NCI-H2227 (cell line): ENCODE data around the gene SH3BGRL2.
"Not testable (repeated sequence)": the region's sequence is repeated elsewhere in the genome, so short reads cannot be mapped to it uniquely, and the experiment has no call there.

Experiments used
- DNase-seq: peaks from one replicate; lab custom pipeline; 2025; ENCODE audit not compliant: unreplicated experiment; lab: John Stamatoyannopoulos, UW

SH3BGRL2 gene

GRCh38 chr6:79648328-79648727, 17.2 kb downstream of the SH3BGRL2 start:
- no peak for DNase-seq

- DNase-seq, result no peak
Measured at GRCh38 chr6:79649016-79649415, 17.9 kb downstream of the SH3BGRL2 start.

GRCh38 chr6:79650950-79651349, 19.8 kb downstream of the SH3BGRL2 start:
- DNase-seq, result no peak

GRCh38 chr6:79656134-79656533, 25.0 kb downstream of the SH3BGRL2 start:
- DNase-seq, result no peak

GRCh38 chr6:79657238-79657637, 26.1 kb downstream of the SH3BGRL2 start:
- no peak for DNase-seq

- DNase-seq, result not testable (repeated sequence)
Measured at GRCh38 chr6:79663655-79664054, 32.5 kb downstream of the SH3BGRL2 start.

GRCh38 chr6:79665725-79666551, 34.8 kb downstream of the SH3BGRL2 start:
- no peak for DNase-seq

GRCh38 chr6:79666634-79667033, 35.5 kb downstream of the SH3BGRL2 start:
- DNase-seq, result no peak

- DNase-seq, result no peak
Measured at GRCh38 chr6:79668381-79668780, 37.3 kb downstream of the SH3BGRL2 start.

GRCh38 chr6:79669766-79670165, 38.6 kb downstream of the SH3BGRL2 start:
- DNase-seq, result no peak

GRCh38 chr6:79670789-79671188, 39.7 kb downstream of the SH3BGRL2 start:
- no peak for DNase-seq

- DNase-seq, result no peak
Measured at GRCh38 chr6:79671600-79672266, 40.6 kb downstream of the SH3BGRL2 start.

GRCh38 chr6:79672631-79673111, 41.5 kb downstream of the SH3BGRL2 start:
- DNase-seq, result no peak

- no peak for DNase-seq
Measured at GRCh38 chr6:79673947-79674346, 42.8 kb downstream of the SH3BGRL2 start.

GRCh38 chr6:79676785-79677736, 45.9 kb downstream of the SH3BGRL2 start:
- no peak for DNase-seq

GRCh38 chr6:79682682-79683081, 51.6 kb downstream of the SH3BGRL2 start:
- DNase-seq, result not testable (repeated sequence)

GRCh38 chr6:79684876-79685275, 53.7 kb downstream of the SH3BGRL2 start:
- DNase-seq, result no peak

GRCh38 chr6:79686707-79687309, 55.7 kb downstream of the SH3BGRL2 start:
- DNase-seq, result no peak

GRCh38 chr6:79687759-79688158, 56.6 kb downstream of the SH3BGRL2 start:
- DNase-seq, result peak; percentile 4

- no peak for DNase-seq
Measured at GRCh38 chr6:79694156-79694555, 63.0 kb downstream of the SH3BGRL2 start.
